B cell (primary cell): ENCODE data around the gene CRYM. TPM values are rescaled to one million over a fixed set of nuclear protein-coding genes. Genes with fewer than 3 reads are reported as not detected.

Experiments used
- ATAC-seq: fragments of 200-7000 bp; cut with Tn5 transposase; one replicate; pipeline ENCODE4 v1.10.0; 2021; ENCODE audit warnings: low read depth, mild to moderate bottlenecking, moderate number of reproducible peaks, moderate library complexity
- CTCF ChIA-PET: fragments of 350-600 bp; sonication (Branson Sonifier 250); formaldehyde crosslinking; loops from one replicate; lab custom pipeline; 2021; ENCODE audit warnings: antibody characterized with exemption, inconsistent platforms; lab: Charles Lee
- POLR2A ChIA-PET: fragments of 350-600 bp; sonication (Branson Sonifier 250); formaldehyde crosslinking; loops from one replicate; lab custom pipeline; 2021; ENCODE audit warnings: antibody characterized with exemption; lab: Charles Lee
- DNase-seq: peaks from one replicate; pipeline ENCODE4 v3.0.0; 2013
- H2AFZ ChIP-seq: 2 replicates; pipeline ENCODE4 v1.6.1; 2012; ENCODE audit warnings: mild to moderate bottlenecking, low read depth, low read length; ENCODE audit not compliant: insufficient read depth, poor library complexity, severe bottlenecking
- H3K27ac ChIP-seq, 2 donors: 1 replicate in 1 of 2; 2 replicates in 1 of 2; pipeline ENCODE4 v1.5.1; 2012 to 2013; ENCODE audit warnings: low read length in 2 of 2, mild to moderate bottlenecking in 2 of 2, moderate library complexity in 1 of 2
- H3K27me3 ChIP-seq, 4 experiments: fragments of 200-600 bp in 1 of 4; sonication (generic) in 1 of 4; replicated peaks in 1 of 4; 1 replicate in 2 of 4; 2 replicates in 2 of 4; pipeline versions ENCODE4 v1.6.1 to v1.7.0; 2013 to 2016; ENCODE audit warnings: low read length in 3 of 4, mild to moderate bottlenecking in 2 of 4, mixed read lengths in 1 of 4, moderate library complexity in 1 of 4; ENCODE audit not compliant: insufficient read depth in 4 of 4, control insufficient read depth in 3 of 4; ENCODE audit errors: control extremely low read depth in 1 of 4
- H3K36me3 ChIP-seq, 2 experiments: replicated peaks in 1 of 2; 1 replicate in 1 of 2; 2 replicates in 1 of 2; pipeline versions ENCODE4 v1.6.1 to v1.7.1; 2013; ENCODE audit warnings: low read length in 1 of 2; ENCODE audit not compliant: insufficient read depth in 2 of 2, control insufficient read depth in 1 of 2; ENCODE audit errors: control extremely low read depth in 1 of 2, extremely low read depth in 1 of 2
- H3K4me1 ChIP-seq, 2 donors: fragments of 200-600 bp in 1 of 2; sonication (generic) in 1 of 2; 1 replicate in 1 of 2; 2 replicates in 1 of 2; pipeline versions ENCODE4 v1.5.1 to v1.6.1; 2013 to 2017; ENCODE audit warnings: low read length in 2 of 2; ENCODE audit not compliant: control insufficient read depth in 2 of 2, insufficient read depth in 2 of 2
- H3K4me2 ChIP-seq: replicated peaks from 2 replicates; pipeline ENCODE3; 2012; ENCODE audit warnings: mild to moderate bottlenecking, low read depth, low read length; ENCODE audit not compliant: poor library complexity, severe bottlenecking
- H3K4me3 ChIP-seq, 5 experiments: fragments of 200-600 bp in 1 of 5; sonication (generic) in 1 of 5; 1 replicate in 3 of 5; 2 replicates in 2 of 5; pipeline versions ENCODE4 v1.5.1 to v1.7.0; 2011 to 2016; ENCODE audit warnings: low read length in 4 of 5, mild to moderate bottlenecking in 4 of 5, low read depth in 2 of 5, control low read depth in 1 of 5, moderate library complexity in 1 of 5; ENCODE audit not compliant: insufficient read depth in 1 of 5; ENCODE audit errors: control extremely low read depth in 1 of 5, extremely low read depth in 1 of 5
- H3K79me2 ChIP-seq: fragments of 200-600 bp; sonication (generic); one replicate; pipeline ENCODE4 v1.6.0; 2016; ENCODE audit warnings: low read length; ENCODE audit not compliant: control insufficient read depth, insufficient read depth
- H3K9ac ChIP-seq: fragments of 200-600 bp; sonication (generic); 2 replicates; pipeline ENCODE4 v1.6.1; 2017; ENCODE audit warnings: mild to moderate bottlenecking, low read length, moderate library complexity
- H3K9me3 ChIP-seq, 3 donors: one replicate each; pipeline versions ENCODE4 v1.6.1 to v1.7.1; 2013; ENCODE audit warnings: low read length in 2 of 3; ENCODE audit not compliant: control insufficient read depth in 2 of 3, insufficient read depth in 1 of 3; ENCODE audit errors: control extremely low read depth in 1 of 3
- H4K20me1 ChIP-seq: 2 replicates; pipeline ENCODE4 v1.6.0; 2012; ENCODE audit warnings: mild to moderate bottlenecking, low read length; ENCODE audit not compliant: insufficient read depth, control insufficient read depth, poor library complexity, severe bottlenecking
- H3K27ac Mint-ChIP-seq: one replicate; pipeline ENCODE4 v1.8.0; 2021; ENCODE audit warnings: mixed read lengths
- H3K27me3 Mint-ChIP-seq: one replicate; pipeline ENCODE4 v1.8.0; 2021; ENCODE audit warnings: mixed read lengths
- H3K4me1 Mint-ChIP-seq: one replicate; pipeline ENCODE4 v1.8.0; 2021; ENCODE audit warnings: mixed read lengths
- H3K4me3 Mint-ChIP-seq: one replicate; pipeline ENCODE4 v1.8.0; 2021; ENCODE audit warnings: mixed read lengths
- H3K9me3 Mint-ChIP-seq: one replicate; pipeline ENCODE4 v1.8.0; 2022; ENCODE audit warnings: mixed read lengths; ENCODE audit not compliant: insufficient read depth
- CTCF ChIP-seq: fragments of 200-600 bp; IDR thresholded peaks from one replicate; pipeline ENCODE4 v1.8.0; 2022; ENCODE audit warnings: antibody characterized with exemption, mild to moderate bottlenecking
- EZH2 ChIP-seq: IDR thresholded peaks from 2 replicates; pipeline ENCODE4 v1.6.1; 2012; ENCODE audit warnings: borderline replicate concordance, low read depth, mild to moderate bottlenecking, moderate library complexity, low read length; ENCODE audit not compliant: insufficient read depth, poor library complexity, severe bottlenecking
- intact Hi-C: fragments of 100-400 bp; cut with micrococcal nuclease; formaldehyde crosslinking; loops from one replicate; pipeline ENCODE4 v1.10.0; 2022
- polyA plus RNA-seq: library from polyadenylated mRNA; depleted of rRNA; stranded (reverse); fragments of >200 nt; gene quantifications from 2 replicates; pipeline ENCODE4 v1.2.3, GENCODE V29; 2012
- total RNA-seq, 2 donors: library from RNA; stranded (reverse); fragments of 120-200 nt in 1 of 2; gene quantifications; 1 replicate in 1 of 2; 2 replicates in 1 of 2; pipeline versions ENCODE4 v1.2.3 to v1.2.4, GENCODE V29; 2013 to 2022

CRYM gene
- total and polyA plus RNA-seq, 2 donors (not counting 1 experiment from before 2014, with no cell fraction given): 3.3 to 8.2 TPM

- no peak overlapping the region for H3K4me2 ChIP-seq
- no peak overlapping the region for H3K27ac ChIP-seq
- no peaks in the 10 kb centered on the region for H3K9me3 Mint-ChIP-seq
- H3K36me3 ChIP-seq: no peaks in the 10 kb centered on the region
- H4K20me1 ChIP-seq: no peaks in the 10 kb centered on the region
- H3K9ac ChIP-seq: no peak overlapping the region
- no peak overlapping the region for H2AFZ ChIP-seq
- CTCF ChIA-PET: no interaction called here
- H3K27ac Mint-ChIP-seq: no peak overlapping the region
- peaks cover 0 to 8% (median 4%) of the 10 kb centered on the region in 4 experiments for H3K27me3 ChIP-seq
- H3K27me3 Mint-ChIP-seq: peaks cover 61% of the 10 kb centered on the region
- H3K4me1 ChIP-seq: no peaks in the 10 kb centered on the region
- peaks cover 0 to under 1% (median 0%) of the 10 kb centered on the region in 3 donors for H3K9me3 ChIP-seq
- no peak overlapping the region for H3K4me3 Mint-ChIP-seq
- intact Hi-C loops: no loop called here
- ATAC-seq (no peak), DNase-seq (no peak)
- H3K4me1 Mint-ChIP-seq: peaks cover 8% of the 10 kb centered on the region
- POLR2A ChIA-PET: no interaction called here
- no peaks in the 10 kb centered on the region for H3K79me2 ChIP-seq
- H3K4me3 ChIP-seq: no peak overlapping the region
- TF ChIP-seq CTCF (no peak), EZH2 (no peak)
These were observed 50.2 kb downstream of the CRYM start for GRCh38 chr16:21227866-21228265.

GRCh38 chr16:21226749-21227148 is 51.3 kb downstream of the CRYM start:
- no peaks in the 10 kb centered on the region for H3K79me2 ChIP-seq
- DNase-seq (no peak), ATAC-seq (no peak)
- Mint-ChIP-seq H3K9me3 (no peaks in the 10 kb centered on the region), H3K27ac (no peak overlapping the region), H3K4me3 (no peak overlapping the region), H3K4me1 (peaks cover 15% of the 10 kb centered on the region), H3K27me3 (peaks cover 63% of the 10 kb centered on the region)
- intact Hi-C loops: no loop called here
- no peak overlapping the region for H3K27ac ChIP-seq
- no peak overlapping the region for H3K4me2 ChIP-seq
- CTCF ChIA-PET: no interaction called here
- no peak overlapping the region for H3K4me3 ChIP-seq
- H3K36me3 ChIP-seq: no peaks in the 10 kb centered on the region
- no peak overlapping the region for H3K9ac ChIP-seq
- TF ChIP-seq EZH2 (no peak), CTCF (no peak)
- no peaks in the 10 kb centered on the region for H4K20me1 ChIP-seq
- H3K9me3 ChIP-seq: no peaks in the 10 kb centered on the region
- no peaks in the 10 kb centered on the region for H3K4me1 ChIP-seq
- POLR2A ChIA-PET: no interaction called here
- no peak overlapping the region for H2AFZ ChIP-seq
- peaks cover 0 to 13% (median 5%) of the 10 kb centered on the region in 4 experiments for H3K27me3 ChIP-seq
